ENCODE results near the gene MYOZ3. TPM values are rescaled to one million over a fixed set of nuclear protein-coding genes. Genes with fewer than 3 reads are reported as not detected.

Gene MYOZ3
- total RNA-seq, 2 donors from 2014 or later: 0.12 to 0.32 TPM

DNA sequence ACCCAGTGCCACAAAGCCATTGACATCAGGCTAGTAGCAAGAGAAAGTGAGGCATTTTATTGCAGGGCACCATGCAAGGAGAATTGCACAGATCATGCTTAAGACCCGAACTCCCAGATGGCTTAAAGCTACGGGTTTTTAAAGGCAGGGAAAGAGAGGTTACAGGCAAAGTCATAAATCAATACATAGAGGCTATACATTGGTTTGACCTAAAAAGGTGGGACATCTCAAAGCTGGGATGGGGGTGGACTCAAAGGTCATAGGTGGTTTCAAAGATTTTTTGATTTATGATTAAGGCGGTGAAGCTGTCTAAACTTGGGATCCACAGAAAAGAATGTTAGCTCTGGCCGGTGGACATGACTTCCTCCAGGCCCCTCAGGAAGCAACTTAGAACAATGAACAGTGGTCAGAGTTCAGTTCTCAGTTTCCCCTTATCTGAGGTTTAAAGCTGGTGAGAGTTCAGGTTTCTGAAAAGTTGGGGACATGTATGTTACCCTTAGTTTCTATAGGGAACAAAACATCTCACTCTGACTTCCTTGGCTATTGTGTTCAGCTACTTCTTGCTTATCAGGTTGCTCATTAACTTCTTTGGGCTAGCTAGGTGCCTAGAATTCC, 45.8 kb downstream of the MYOZ3 start:
- Histone ChIP-seq H3K9me3 (no peaks in the 10 kb centered on the region), H3K4me1 (no peaks in the 10 kb centered on the region), H3K36me3 (peaks cover 12% of the 10 kb centered on the region), H3K27ac (no peak overlapping the region), H3K27me3 (no peaks in the 10 kb centered on the region), H3K4me3 (no peak overlapping the region), H3K9ac (ENCODE audit: low read depth in 2 of 2, low read length in 2 of 2) (no peak overlapping the region)
- intact Hi-C loops (cut with DNase I): no loop called here
- TF ChIP-seq, protein P1, sequence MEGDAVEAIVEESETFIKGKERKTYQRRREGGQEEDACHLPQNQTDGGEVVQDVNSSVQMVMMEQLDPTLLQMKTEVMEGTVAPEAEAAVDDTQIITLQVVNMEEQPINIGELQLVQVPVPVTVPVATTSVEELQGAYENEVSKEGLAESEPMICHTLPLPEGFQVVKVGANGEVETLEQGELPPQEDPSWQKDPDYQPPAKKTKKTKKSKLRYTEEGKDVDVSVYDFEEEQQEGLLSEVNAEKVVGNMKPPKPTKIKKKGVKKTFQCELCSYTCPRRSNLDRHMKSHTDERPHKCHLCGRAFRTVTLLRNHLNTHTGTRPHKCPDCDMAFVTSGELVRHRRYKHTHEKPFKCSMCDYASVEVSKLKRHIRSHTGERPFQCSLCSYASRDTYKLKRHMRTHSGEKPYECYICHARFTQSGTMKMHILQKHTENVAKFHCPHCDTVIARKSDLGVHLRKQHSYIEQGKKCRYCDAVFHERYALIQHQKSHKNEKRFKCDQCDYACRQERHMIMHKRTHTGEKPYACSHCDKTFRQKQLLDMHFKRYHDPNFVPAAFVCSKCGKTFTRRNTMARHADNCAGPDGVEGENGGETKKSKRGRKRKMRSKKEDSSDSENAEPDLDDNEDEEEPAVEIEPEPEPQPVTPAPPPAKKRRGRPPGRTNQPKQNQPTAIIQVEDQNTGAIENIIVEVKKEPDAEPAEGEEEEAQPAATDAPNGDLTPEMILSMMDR (IDR thresholded peaks at IDR 0.05): no peak
- no peak for DNase-seq

DNA sequence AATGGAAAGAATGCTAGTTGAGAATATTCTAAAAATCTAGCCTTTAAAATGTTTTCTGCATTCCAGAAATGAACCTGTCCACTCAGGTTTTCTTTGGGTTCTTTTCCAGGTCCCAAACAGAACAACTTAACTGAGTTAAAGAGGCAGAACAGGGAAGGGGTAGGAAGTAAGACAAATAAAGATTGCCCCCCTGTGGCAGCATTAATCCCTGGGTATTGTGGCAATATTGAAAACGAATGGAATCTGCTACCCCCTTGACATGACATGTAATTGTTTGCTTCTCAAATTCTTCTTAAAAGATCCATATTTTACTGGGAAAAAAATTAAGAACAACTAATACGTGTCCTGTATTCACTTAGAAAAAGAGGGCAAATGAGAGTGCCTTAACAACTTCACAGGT, 49.1 kb downstream of the MYOZ3 start:
- no peaks in the 10 kb centered on the region for H3K27me3 ChIP-seq
- no peak overlapping the region for H3K9ac ChIP-seq (ENCODE audit: low read depth in 2 of 2, low read length in 2 of 2)
- no peaks in the 10 kb centered on the region for H3K9me3 ChIP-seq
- intact Hi-C loops (cut with DNase I): no loop called here
- DNase-seq: no peak
- H3K4me3 ChIP-seq: no peak overlapping the region
- TF ChIP-seq, protein P1 (IDR thresholded peaks at IDR 0.05): no peak
- H3K36me3 ChIP-seq: peaks cover 18% of the 10 kb centered on the region
- H3K4me1 ChIP-seq: no peaks in the 10 kb centered on the region
- H3K27ac ChIP-seq: no peak overlapping the region

DNA sequence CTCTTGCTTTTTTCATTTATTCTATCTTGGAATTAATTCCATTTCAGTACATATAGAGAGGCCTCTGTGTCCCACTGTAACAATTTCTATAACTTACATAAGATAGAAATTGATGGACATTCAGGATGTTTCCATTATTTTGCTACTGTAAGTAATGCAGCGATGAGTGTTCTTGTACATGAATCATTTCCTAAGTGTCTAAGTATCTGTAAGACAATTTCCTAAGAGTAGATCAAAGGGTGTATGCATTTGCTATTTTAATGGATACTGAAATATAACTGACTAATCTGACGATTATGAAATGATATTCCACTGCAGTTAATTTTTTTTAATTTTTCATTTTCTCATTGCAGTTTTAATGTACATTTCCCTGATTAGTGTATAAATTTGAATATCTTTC, 62.8 kb downstream of the MYOZ3 start:
- intact Hi-C loops (cut with DNase I): no loop called here

More for the DNA sequence above, 62.8 kb downstream of the MYOZ3 start:
- H3K4me3 ChIP-seq: no peak overlapping the region
- no peak overlapping the region for H3K9ac ChIP-seq (ENCODE audit: low read depth in 2 of 2, low read length in 2 of 2)
- H3K36me3 ChIP-seq: peaks cover 7% of the 10 kb centered on the region
- no peak overlapping the region for H3K27ac ChIP-seq
- no peak for DNase-seq
- H3K9me3 ChIP-seq: no peaks in the 10 kb centered on the region
- H3K4me1 ChIP-seq: no peaks in the 10 kb centered on the region
- TF ChIP-seq, protein P1 (IDR thresholded peaks at IDR 0.05): no peak
- no peaks in the 10 kb centered on the region for H3K27me3 ChIP-seq

Other genes starting within 250 kb of the MYOZ3 start
- 100 to 1,000 TPM; 200 to 485 TPM for gene CD74, start 248.3 kb upstream of the MYOZ3 start, total RNA-seq
- gene RPS14, start 211.5 kb upstream of the MYOZ3 start, total RNA-seq: 1,000 to 10,000 TPM; 1,643 to 1,700 TPM
- 10 to 100 TPM; 37.4 to 51.3 TPM for gene NDST1, start 153.1 kb upstream of the MYOZ3 start, total RNA-seq
- 10 to 100 TPM; 32.4 to 62.9 TPM for gene SYNPO, start 20.6 kb upstream of the MYOZ3 start, total RNA-seq
- 10 to 100 TPM; 40.0 to 42.6 TPM for gene RBM22, start 39.8 kb downstream of the MYOZ3 start, total RNA-seq
- 10 to 100 TPM; 40.8 to 45.2 TPM for gene DCTN4, start 97.8 kb downstream of the MYOZ3 start, total RNA-seq
- gene SMIM3, start 117.5 kb downstream of the MYOZ3 start, total RNA-seq: 10 to 100 TPM; 10.1 to 12.6 TPM
- not detected for gene IRGM, start 185.3 kb downstream of the MYOZ3 start, total RNA-seq
- 1 to 10 TPM; 2.7 to 3.0 TPM for gene ZNF300, start 243.7 kb downstream of the MYOZ3 start, total RNA-seq